ENCODE data around the gene CD36.

DNA sequence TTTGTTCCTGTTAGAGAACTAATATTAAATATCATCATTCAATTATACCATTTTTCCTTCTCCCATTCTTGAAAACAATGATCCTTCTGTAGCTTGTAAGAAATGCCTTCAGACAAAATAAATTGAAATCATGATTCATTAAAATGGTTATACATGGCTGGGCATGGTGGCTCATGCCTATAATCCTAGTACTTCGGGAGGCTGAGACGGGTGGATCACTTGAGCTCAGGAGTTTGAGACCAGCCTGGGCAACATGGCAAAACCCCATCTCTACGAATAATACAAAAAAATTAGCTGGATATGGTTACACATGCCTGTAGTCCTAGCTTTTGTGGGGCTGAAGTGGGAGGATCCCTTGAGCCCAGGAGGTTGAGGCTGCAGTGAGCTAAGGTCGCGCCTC, 13.0 kb downstream of the CD36 start:
- no peak for TF ChIP-seq EZH2 (IDR thresholded peaks at IDR 0.05; ENCODE audit: insufficient read depth, poor library complexity, severe bottlenecking)
- no peak for TF ChIP-seq EZH2phosphoT487 (IDR thresholded peaks at IDR 0.05; ENCODE audit: insufficient read depth, low read depth)

Data from GM23248 (cell line).